ENCODE measurements around the gene SPATA31D1.

SPATA31D1 gene

GRCh38 chr9:82020331-82020730 lies 31.8 kb downstream of the SPATA31D1 start:
- DNase-seq (ENCODE audit: extremely low read depth, low read depth), result no peak
- TF ChIP-seq CTCF (IDR thresholded peaks at IDR 0.05; ENCODE audit: low read depth, low read length, missing control alignments), result no peak
- no peak overlapping the region for H3K4me3 ChIP-seq (replicated peaks; ENCODE audit: low read depth, low read length)

GRCh38 chr9:82021198-82021597 lies 32.6 kb downstream of the SPATA31D1 start:
- DNase-seq (ENCODE audit: extremely low read depth, low read depth), result peak; percentile 98
- H3K4me3 ChIP-seq (replicated peaks; ENCODE audit: low read depth, low read length), result no peak overlapping the region
- TF ChIP-seq CTCF (IDR thresholded peaks at IDR 0.05; ENCODE audit: low read depth, low read length, missing control alignments), result no peak

GRCh38 chr9:82022121-82022520 lies 33.5 kb downstream of the SPATA31D1 start:
- peak; percentile 5 for DNase-seq (ENCODE audit: extremely low read depth, low read depth)
- TF ChIP-seq CTCF (IDR thresholded peaks at IDR 0.05; ENCODE audit: low read depth, low read length, missing control alignments), result no peak
- H3K4me3 ChIP-seq (replicated peaks; ENCODE audit: low read depth, low read length), result no peak overlapping the region

- no peak for DNase-seq (ENCODE audit: extremely low read depth, low read depth)
- H3K4me3 ChIP-seq (replicated peaks; ENCODE audit: low read depth, low read length), result no peak overlapping the region
Measured at GRCh38 chr9:82024908-82025307, 36.3 kb downstream of the SPATA31D1 start.

GRCh38 chr9:82031538-82032280 lies 43.1 kb downstream of the SPATA31D1 start:
- no peak overlapping the region for H3K4me3 ChIP-seq (replicated peaks; ENCODE audit: low read depth, low read length)
- no peak for TF ChIP-seq CTCF (IDR thresholded peaks at IDR 0.05; ENCODE audit: low read depth, low read length, missing control alignments)
- DNase-seq (ENCODE audit: extremely low read depth, low read depth), result peak; percentile 65

More at GRCh38 chr9:82024908-82025307, 36.3 kb downstream of the SPATA31D1 start:
- no peak for TF ChIP-seq CTCF (IDR thresholded peaks at IDR 0.05; ENCODE audit: low read depth, low read length, missing control alignments)

- no peak overlapping the region for H3K4me3 ChIP-seq (replicated peaks; ENCODE audit: low read depth, low read length)
- no peak for DNase-seq (ENCODE audit: extremely low read depth, low read depth)
Measured at GRCh38 chr9:82034956-82035731, 46.6 kb downstream of the SPATA31D1 start.

More at GRCh38 chr9:82034956-82035731, 46.6 kb downstream of the SPATA31D1 start:
- TF ChIP-seq CTCF (IDR thresholded peaks at IDR 0.05; ENCODE audit: low read depth, low read length, missing control alignments), result no peak
